ENCODE measurements around the gene CDS2. TPM values are rescaled to one million over a fixed set of nuclear protein-coding genes. Genes with fewer than 3 reads are reported as not detected.
A peak's percentile ranks its signal among the peaks of the same experiment; 100 is the strongest.

The CDS2 gene
- total RNA-seq = 18.0 and 21.1 TPM in 2 replicates

DNA sequence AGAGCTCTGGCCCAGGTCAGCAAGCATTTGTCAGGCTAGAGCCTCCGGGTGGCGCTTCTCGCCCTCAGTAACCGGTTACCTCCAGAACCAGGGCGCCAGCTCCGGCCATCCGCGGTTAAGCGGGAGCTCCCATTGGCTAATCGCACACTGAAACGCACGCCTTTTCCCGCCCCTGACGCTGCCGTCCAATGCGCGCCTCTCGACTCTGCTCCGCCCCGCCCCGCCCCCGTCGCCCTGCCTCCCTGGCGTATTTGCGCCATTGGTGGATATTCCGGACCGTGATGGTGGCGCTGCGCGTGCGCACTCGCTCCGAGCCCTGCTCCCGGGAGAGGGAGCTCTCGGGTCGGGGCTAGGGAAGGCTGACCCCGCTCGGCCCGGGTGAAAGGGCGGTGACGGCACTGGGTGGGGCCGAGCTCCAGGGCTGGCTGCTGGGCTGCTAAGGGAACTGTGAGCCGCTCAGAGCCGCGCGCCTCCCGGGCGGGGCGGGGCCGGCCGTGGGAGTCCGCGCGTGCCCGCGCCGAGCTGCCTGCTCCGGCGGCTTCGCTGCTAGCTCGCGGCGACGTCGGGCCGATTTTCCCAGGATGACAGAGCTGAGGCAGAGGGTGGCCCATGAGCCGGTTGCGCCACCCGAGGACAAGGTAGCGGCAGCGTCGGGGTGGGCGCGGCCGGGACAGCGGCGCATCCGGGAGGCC, at the start of gene CDS2:
TSS of gene CDS2 (plus strand) at position 497 of the 692 bp plus-strand sequence. CDS start at position 582, 85 bp downstream.

GRCh38 chr20:5119435-5120184, 7.2 kb upstream of the CDS2 start, which contains the start of gene PCNA:
PCNA (minus strand) TSS chr20:5119958; CDS start chr20:5119798, 160 bp downstream.

Small RNA genes lying within 50 kb of the gene (small RNA-seq; reads per million reads assigned to genes)
- gene RF00019 = not detected
- not detected for gene RF00568
- gene RNA5SP474 = 0.55 reads per million, percentile 33 among the genes with 10 or more reads in this experiment

Other genes with a start within 250 kb of the CDS2 start
- 14.0 and 19.0 TPM in 2 replicates for gene SLC23A2, start 125.5 kb upstream of the CDS2 start, total RNA-seq
- 92.1 and 106 TPM in 2 replicates for gene TMEM230, start 13.9 kb upstream of the CDS2 start, total RNA-seq
- 177 and 181 TPM in 2 replicates for gene PCNA, start 7.0 kb upstream of the CDS2 start, total RNA-seq
- not detected in 2 replicates for gene PROKR2, start 189.9 kb downstream of the CDS2 start, total RNA-seq

Data from subcutaneous preadipocyte (primary cell).